GM13977 (cell line): ENCODE data around the gene FAM13A.

Experiments used
- DNase-seq: peaks from one replicate; pipeline ENCODE4 v3.0.0; 2012; ENCODE audit warnings: low spot score
- CTCF ChIP-seq: IDR thresholded peaks from 2 replicates; pipeline ENCODE4 v1.5.1; 2012; ENCODE audit warnings: mild to moderate bottlenecking, control low read depth; ENCODE audit not compliant: insufficient read depth; ENCODE audit errors: extremely low read depth, missing control alignments
- in situ Hi-C: fragments of 300-500 bp; cut with MboI; formaldehyde crosslinking; loops from one replicate; pipeline ENCODE4 v1.12.0; 2022; ENCODE audit warnings: low sequenced_read_pairs, low pct_unique_long_range_greater_than_20kb, mixed read lengths, inconsistent platforms; ENCODE audit not compliant: unreplicated experiment

Gene FAM13A

GRCh38 chr4:89001647-89002445 lies 55.1 kb downstream of the FAM13A start:
- no peak for DNase-seq
- in situ Hi-C loops: loop anchor here (25.0 kb wide), 1 partner anchor 465 kb away; no protein-coding TSS in a partner anchor
- TF ChIP-seq CTCF: no peak

GRCh38 chr4:89000844-89001360 lies 56.1 kb downstream of the FAM13A start:
- no peak for DNase-seq
- no peak for TF ChIP-seq CTCF
- in situ Hi-C loops: loop anchor here (25.0 kb wide), 1 partner anchor 464 kb away; no protein-coding TSS in a partner anchor

DNA sequence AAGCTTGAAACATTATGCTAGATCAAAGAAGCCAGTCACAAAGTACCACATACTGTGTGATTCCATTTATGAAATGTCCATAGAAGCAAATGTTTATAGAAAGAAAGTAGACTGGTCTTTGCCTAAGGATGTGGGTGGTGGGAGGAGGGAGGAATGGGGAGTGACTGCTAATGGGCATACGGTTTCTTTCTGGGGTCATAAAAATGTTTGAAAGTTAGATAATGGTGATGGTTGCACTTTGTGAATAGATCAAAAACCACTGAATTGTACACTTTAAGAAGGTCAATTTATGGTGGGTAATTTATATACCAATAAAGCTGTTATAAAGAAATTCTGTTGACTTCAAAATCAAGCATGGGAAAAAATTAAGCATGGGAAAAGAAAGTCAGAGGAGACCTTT lies 56.6 kb downstream of the FAM13A start:
- DNase-seq: no peak
- in situ Hi-C loops: loop anchor here (25.0 kb wide), 1 partner anchor 463 kb away; no protein-coding TSS in a partner anchor

DNA sequence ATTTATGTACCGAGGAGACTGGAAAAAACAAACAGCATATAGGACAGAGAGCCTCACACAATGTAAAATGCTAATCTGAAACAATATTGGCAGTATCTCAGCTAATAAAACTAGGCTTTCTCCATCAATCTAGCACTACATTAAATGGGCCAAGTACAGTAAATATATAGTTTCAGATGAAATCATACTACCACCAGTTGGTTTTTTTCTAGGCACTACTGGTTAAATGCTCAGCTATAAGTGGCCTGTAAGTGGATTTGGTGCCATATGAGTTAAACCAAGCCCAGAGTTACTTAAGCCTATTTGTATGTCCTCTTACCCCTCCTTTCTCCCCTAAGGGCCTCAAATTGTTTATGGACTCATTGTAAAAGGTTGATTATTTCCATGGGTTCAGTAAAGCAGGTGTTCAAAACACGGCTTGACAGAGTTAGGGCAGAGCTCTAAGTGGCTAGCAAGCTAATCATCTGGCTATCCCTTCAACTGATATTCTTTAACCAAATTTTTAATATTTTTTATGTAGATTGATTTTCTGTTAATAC lies 57.5 kb downstream of the FAM13A start:
- in situ Hi-C loops: no loop called here
- no peak for DNase-seq
- TF ChIP-seq CTCF: no peak

More for the DNA sequence above, 56.6 kb downstream of the FAM13A start:
- TF ChIP-seq CTCF: no peak

DNA sequence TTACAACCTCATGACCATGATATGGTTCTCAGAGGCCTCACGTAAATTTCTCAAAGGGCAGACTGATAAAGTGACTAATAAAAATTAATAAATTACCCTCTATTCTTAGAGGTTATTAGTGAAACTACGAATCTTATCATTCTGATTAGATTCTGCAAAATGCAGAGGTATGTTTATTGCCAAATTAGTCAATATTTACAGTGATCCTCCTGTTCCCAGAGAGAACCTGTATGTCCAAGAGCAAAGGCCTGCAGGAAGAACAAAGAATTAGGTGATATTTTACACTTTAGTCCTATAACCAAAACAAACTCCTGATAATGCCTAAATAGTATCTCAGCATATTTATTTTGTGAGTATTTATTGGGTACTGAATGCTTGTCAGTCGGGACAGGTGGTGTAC lies 58.1 kb downstream of the FAM13A start:
- no peak for TF ChIP-seq CTCF
- DNase-seq: no peak
- in situ Hi-C loops: no loop called here

DNA sequence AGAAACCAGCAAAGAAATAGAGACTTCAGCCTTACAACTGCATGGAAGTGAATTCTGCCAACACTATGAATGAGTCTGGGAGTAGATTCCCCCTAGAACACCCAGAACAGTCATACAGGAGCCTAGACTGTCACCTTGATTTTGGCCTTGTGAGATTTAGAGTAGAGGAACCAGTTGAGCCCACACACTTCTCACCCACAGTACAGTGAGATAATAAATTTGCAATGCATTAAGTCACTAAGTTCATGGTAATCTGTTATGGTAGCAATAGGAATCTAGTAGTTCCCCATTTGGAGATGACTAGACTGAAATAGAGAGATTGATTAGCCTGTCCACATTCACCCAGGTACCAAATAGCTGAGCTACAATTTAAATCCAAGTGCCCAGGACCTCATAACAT lies 59.0 kb downstream of the FAM13A start:
- TF ChIP-seq CTCF: no peak
- in situ Hi-C loops: no loop called here
- no peak for DNase-seq
